ENCODE measurements around the gene MET.
"Not testable (repeated sequence)": the region's sequence is repeated elsewhere in the genome, so short reads cannot be mapped to it uniquely, and the experiment has no call there.

MET gene

DNA sequence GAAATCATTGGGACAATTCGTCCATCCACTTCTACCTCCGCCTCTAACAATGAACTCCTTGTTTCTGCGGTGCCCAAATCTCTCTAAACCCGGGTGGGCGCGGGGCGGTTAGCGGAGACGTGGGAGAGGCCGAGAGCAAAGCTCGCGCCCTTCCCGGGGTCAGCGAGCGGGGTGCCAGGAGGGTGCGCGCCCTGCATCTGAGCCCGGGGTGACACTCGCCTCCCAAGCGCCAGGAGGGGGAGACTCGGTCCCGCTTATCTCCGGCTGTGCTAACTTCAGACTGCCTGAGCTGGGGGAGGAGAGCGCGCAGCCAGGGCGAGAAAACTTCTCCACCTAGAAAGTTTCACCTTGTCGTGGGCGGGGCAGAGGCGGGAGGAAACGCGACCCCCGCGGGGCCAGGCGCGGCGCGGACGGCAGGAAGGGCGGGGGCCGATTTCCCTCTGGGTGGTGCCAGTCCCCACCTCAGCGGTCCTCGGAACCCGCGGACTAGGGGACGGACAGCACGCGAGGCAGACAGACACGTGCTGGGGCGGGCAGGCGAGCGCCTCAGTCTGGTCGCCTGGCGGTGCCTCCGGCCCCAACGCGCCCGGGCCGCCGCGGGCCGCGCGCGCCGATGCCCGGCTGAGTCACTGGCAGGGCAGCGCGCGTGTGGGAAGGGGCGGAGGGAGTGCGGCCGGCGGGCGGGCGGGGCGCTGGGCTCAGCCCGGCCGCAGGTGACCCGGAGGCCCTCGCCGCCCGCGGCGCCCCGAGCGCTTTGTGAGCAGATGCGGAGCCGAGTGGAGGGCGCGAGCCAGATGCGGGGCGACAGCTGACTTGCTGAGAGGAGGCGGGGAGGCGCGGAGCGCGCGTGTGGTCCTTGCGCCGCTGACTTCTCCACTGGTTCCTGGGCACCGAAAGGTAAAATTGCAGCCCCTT is at the start of gene MET:
TSS of gene MET (plus strand) at position 516 of the 915 bp plus-strand sequence. CDS start 26,889 bp downstream, outside the sequence.
- DNase-seq (ENCODE audit: low read depth in 2 of 2) = peak in 1 of 2 donors; percentile 2

GRCh38 chr7:116626886-116627285 is 45.1 kb upstream of the MET start:
- no peak for DNase-seq (ENCODE audit: low read depth in 2 of 2)

DNA sequence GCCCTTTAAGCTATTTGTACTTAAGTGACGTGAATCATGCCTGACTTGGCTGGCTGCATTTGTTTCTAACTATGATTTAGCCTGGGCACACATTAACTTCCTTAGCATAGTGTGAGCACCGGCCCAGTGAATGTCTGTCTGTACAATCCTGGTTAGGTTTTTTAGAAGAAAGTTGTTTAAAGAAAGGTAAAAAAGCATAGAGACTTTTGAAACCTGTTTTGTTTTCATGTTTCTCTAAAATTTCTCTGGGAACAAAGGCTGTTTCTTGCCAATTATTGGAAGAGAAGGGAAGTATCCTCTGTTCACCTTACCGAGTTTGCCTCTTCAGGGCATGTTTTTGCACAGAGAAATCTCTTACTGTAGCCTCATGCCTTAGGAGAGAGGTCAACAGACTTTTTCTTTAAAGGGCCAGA is 42.9 kb upstream of the MET start:
- DNase-seq (ENCODE audit: low read depth in 2 of 2) = no peak

DNA sequence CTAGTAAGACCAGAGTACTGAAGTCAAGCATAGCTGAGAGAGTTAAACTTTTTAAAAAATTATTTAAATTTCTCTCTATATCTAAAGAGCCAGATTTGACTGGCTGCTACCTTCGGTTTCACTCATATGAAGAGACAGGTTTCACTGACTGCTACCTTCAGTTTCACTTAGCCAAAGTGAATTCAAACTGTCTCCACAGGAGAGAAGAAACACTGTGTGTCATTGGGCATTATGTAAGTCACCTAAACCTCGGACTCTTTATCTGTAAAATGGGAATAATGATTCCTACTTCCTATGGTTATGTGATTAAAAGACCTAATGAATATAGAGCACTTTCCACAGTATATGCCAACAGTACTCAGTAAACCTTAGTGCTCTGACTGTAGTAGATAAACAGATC is 41.6 kb upstream of the MET start:
- no peak for DNase-seq (ENCODE audit: low read depth in 2 of 2)

GRCh38 chr7:116630932-116631671 is 40.9 kb upstream of the MET start:
- no peak for DNase-seq (ENCODE audit: low read depth in 2 of 2)

DNA sequence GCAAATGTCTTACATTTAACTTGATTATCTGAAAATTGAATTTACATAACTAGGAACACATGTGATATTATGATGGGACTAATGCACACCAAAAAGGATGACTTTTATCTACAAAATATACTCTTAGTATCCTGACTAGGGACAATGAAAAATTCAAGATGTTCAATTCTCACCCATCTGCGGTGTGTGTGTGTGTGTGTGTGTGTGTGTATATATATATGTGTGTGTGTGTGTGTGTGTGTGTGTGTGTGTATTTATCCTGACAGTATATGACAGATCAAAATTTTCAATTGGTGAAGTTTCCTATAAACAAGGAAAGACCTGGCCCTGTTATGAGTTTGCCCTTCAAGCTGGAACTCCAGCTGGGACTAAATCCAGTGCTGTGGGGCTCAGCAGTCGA is 40.3 kb upstream of the MET start:
- no peak for DNase-seq (ENCODE audit: low read depth in 2 of 2)

- DNase-seq (ENCODE audit: low read depth in 2 of 2) = no peak
Observed at GRCh38 chr7:116632384-116632783, 39.6 kb upstream of the MET start.

GRCh38 chr7:116633131-116633988 is 38.6 kb upstream of the MET start:
- DNase-seq (ENCODE audit: low read depth in 2 of 2) = no peak

- no peak for DNase-seq (ENCODE audit: low read depth in 2 of 2)
Observed at GRCh38 chr7:116636997-116637396, 35.0 kb upstream of the MET start.

GRCh38 chr7:116638592-116638991 is 33.4 kb upstream of the MET start:
- not testable (repeated sequence) for DNase-seq (ENCODE audit: low read depth in 2 of 2)

- DNase-seq (ENCODE audit: low read depth in 2 of 2) = no peak
Observed at GRCh38 chr7:116641551-116642153, 30.3 kb upstream of the MET start.

DNA sequence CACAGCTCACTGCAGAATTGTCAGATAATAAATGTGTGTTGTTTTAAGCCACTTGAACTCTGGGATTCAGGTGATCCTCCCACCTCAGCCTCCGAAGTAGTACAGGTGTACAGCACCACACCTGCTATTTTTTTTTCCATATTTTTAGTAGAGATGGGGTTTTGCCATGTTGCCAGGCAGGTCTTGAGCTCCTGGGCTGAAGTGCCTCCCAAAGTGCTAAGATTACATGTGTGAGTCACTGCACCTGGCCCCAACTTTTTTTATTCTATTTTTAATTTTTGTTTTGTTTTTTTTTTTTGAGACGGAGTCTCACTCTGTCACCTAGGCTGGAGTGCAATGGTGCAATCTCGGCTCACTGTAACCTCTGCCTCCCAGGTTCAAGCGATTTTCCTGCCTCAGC is 28.8 kb upstream of the MET start:
- not testable (repeated sequence) for DNase-seq (ENCODE audit: low read depth in 2 of 2)

DNA sequence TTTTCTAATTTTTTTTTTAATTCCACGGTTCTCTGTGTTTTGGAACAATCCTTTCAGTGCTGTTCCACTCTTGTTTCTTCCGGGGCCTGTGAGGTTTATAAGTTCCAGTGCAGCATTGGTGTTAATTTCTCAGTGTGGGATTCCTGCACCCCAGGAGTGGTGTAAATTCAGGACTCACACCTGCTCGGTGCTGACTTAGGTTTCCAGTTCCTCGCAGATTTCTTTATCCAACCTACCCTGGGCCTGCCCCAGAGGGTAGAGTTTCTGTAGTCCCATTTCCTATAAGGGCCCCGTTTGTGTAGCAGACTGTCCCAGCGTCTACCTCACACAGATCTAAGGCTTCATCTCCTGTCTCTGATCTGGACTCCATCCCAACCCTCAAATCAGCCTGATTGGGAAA is 27.4 kb upstream of the MET start:
- DNase-seq (ENCODE audit: low read depth in 2 of 2) = no peak

DNA sequence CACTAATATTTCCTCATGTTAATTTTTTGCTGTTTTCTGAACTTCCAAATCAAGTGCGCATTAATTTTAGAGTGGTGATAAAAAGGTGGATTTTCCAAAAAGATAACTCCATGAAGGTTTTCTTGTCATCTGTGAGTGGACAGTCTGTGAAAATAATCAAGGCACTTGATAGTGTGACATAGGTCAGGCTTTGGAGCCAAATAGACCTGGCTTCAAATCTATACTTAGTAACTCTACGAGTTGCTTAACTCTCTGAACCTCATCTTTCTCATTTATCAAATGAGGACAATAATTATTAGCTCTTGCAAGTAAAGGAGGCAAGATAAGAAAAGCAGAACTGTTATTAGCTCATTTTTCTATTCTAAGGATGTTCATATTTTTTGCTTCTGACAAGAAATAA is 24.7 kb upstream of the MET start:
- no peak for DNase-seq (ENCODE audit: low read depth in 2 of 2)

DNA sequence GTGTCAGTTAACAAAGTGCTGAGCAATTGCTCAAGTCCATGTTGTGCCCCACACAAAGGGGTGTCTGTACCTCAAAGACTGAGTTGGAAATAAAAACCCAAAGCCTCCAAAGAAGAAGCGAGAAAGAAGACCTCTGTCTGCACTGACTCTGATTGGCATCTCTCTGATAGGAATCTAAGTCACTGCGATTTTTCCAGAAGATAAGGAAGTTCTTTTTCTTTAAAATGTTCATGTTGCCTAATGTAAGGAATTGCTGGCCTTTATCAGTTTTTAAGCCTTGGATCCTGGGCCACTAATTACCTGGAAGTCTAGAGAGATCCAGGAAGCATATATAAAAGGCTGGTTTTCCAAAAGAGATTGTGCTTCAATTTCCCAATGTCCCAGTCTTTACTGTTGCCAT is 24.1 kb upstream of the MET start:
- DNase-seq (ENCODE audit: low read depth in 2 of 2) = no peak

DNA sequence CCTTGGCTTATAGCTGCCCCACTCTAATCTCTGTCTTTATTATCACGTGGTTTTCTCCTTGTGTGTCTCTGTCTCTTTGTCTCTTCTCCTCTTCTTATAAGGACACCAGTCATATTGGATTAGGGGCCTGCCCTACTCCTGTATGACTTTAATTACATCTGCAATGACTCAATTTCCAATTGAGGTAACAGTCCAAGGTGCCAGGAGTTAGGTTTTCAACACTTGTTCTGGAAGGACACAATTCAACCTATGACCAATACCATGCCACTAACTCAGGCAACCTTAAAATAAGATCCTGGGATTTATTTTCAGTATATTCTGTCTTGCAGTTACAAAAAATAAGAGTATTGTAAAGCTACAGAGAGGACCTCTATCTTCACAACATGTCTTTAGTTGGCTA is 21.6 kb upstream of the MET start:
- DNase-seq (ENCODE audit: low read depth in 2 of 2) = no peak

DNA sequence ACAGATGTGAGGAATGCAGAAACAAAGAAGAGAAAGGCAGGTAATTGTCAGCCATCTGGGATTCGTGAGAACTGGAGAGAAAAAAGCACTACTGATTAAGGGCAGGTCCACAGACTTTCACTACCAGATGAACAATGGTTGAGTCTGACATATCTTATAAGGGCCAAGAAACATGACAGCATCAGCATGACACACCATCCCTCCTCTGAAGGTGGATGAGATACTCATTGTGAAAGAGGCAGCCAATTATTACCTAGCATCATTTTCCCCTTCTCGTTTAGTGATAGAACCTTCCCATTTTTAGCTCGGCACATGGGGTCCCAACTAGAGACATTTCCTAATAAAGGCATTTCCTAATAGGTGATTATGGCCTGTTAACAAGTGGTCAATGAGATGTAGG is 19.2 kb upstream of the MET start:
- DNase-seq (ENCODE audit: low read depth in 2 of 2) = no peak

DNA sequence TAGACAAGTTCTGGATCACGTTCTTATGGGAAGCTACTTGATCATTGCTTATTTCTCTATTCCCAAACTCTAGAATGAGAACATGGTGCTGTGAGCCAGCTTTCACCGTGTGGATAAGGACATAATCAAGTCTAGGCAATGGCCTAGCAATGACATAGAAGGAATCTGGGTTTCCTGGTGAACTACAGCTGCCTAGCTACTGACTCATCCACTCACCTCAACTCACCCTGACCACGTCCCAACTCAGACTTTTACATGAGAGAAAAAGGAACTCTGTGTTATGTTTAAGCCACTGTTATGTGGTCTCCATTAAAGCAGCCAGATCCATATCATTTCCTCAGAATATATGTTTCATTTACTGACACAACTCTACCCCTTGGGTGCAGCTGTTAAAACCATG is 18.8 kb upstream of the MET start:
- no peak for DNase-seq (ENCODE audit: low read depth in 2 of 2)

DNA sequence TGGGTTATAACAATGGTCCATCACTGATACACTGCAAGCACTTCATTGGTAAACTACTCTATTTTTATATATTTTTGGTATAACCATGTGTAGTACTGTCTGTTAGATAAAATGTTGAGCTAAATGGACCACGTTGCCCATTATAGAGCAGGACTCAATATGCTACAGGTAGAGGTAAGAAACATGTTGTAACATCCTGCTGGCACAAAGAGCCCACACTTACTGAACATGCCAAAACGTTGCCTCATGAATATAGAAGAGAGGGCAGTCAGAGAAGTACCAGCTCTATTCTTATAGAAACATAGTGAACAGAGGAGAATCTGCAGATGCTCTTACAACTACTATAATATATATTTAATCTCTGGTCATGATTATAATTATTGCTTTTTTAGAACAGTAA is 18.4 kb upstream of the MET start:
- DNase-seq (ENCODE audit: low read depth in 2 of 2) = no peak

GRCh38 chr7:116659248-116659647 is 12.7 kb upstream of the MET start:
- not testable (repeated sequence) for DNase-seq (ENCODE audit: low read depth in 2 of 2)

GRCh38 chr7:116661865-116662264 is 10.1 kb upstream of the MET start:
- DNase-seq (ENCODE audit: low read depth in 2 of 2) = no peak

GRCh38 chr7:116663744-116664143 is 8.3 kb upstream of the MET start:
- DNase-seq (ENCODE audit: low read depth in 2 of 2) = no peak

All from stimulated activated CD8-positive, alpha-beta memory T cell treated with anti-CD3 and anti-CD28 coated beads, Interleukin-15, amount 100 ng/mL, for 4 hours (primary cell).